Neuronal stem cell (in vitro differentiated cells): ENCODE measurements around the gene PLXND1.
A peak's percentile ranks its signal among the peaks of the same experiment; 100 is the strongest.

Experiments used
- DNase-seq: peaks from one replicate; pipeline ENCODE4 v3.0.0-alpha.2; 2013; ENCODE audit warnings: low spot score
- H2AFZ ChIP-seq: one replicate; pipeline ENCODE4 v1.6.1; 2013; ENCODE audit warnings: mild to moderate bottlenecking, low read length, inconsistent platforms
- H2AK5ac ChIP-seq: 2 replicates; pipeline ENCODE4 v1.6.1; 2013; ENCODE audit warnings: low read depth, mild to moderate bottlenecking, inconsistent platforms, low read length, moderate library complexity, mixed read lengths
- H2BK120ac ChIP-seq: 2 replicates; pipeline ENCODE4 v1.6.1; 2013; ENCODE audit warnings: low read depth, mild to moderate bottlenecking, inconsistent platforms, low read length, moderate library complexity, mixed read lengths
- H2BK12ac ChIP-seq: one replicate; pipeline ENCODE4 v1.6.1; 2013; ENCODE audit warnings: low read length, inconsistent platforms
- H2BK15ac ChIP-seq: 2 replicates; pipeline ENCODE4 v1.6.1; 2013; ENCODE audit warnings: mild to moderate bottlenecking, low read length, inconsistent platforms, mixed read lengths
- H2BK5ac ChIP-seq: one replicate; pipeline ENCODE4 v1.6.1; 2013; ENCODE audit warnings: inconsistent platforms, mild to moderate bottlenecking, low read length, moderate library complexity
- H3K14ac ChIP-seq: one replicate; pipeline ENCODE4 v1.6.1; 2013; ENCODE audit warnings: low read length, inconsistent platforms
- H3K18ac ChIP-seq: 2 replicates; pipeline ENCODE4 v1.6.1; 2013; ENCODE audit warnings: low read length, inconsistent platforms
- H3K23ac ChIP-seq: 2 replicates; pipeline ENCODE4 v1.6.1; 2013; ENCODE audit warnings: low read depth, mild to moderate bottlenecking, mixed read lengths, low read length, inconsistent platforms; ENCODE audit not compliant: poor library complexity
- H3K27ac ChIP-seq: replicated peaks from 3 replicates; pipeline ENCODE4 v1.5.1; 2013; ENCODE audit warnings: low read length, inconsistent platforms
- H3K27me3 ChIP-seq, 3 experiments: 2 replicates each; pipeline ENCODE4 v1.6.1; 2013; ENCODE audit warnings: low read length in 3 of 3, mild to moderate bottlenecking in 2 of 3, inconsistent platforms in 1 of 3, low read depth in 1 of 3, mixed read lengths in 1 of 3, moderate library complexity in 1 of 3; ENCODE audit not compliant: control insufficient read depth in 3 of 3, insufficient read depth in 3 of 3
- H3K36me3 ChIP-seq, 2 donors: replicated peaks in 1 of 2; 2 replicates each; pipeline ENCODE4 v1.6.1; 2013; ENCODE audit warnings: low read length in 2 of 2; ENCODE audit not compliant: control insufficient read depth in 2 of 2, insufficient read depth in 2 of 2
- H3K4ac ChIP-seq: 2 replicates; pipeline ENCODE4 v1.6.1; 2013; ENCODE audit warnings: inconsistent platforms, mild to moderate bottlenecking, low read length, moderate library complexity
- H3K4me1 ChIP-seq, 2 donors: 1 replicate in 1 of 2; 2 replicates in 1 of 2; pipeline ENCODE4 v1.6.1; 2013; ENCODE audit warnings: low read length in 2 of 2, low read depth in 1 of 2; ENCODE audit not compliant: control insufficient read depth in 2 of 2, insufficient read depth in 1 of 2
- H3K4me2 ChIP-seq: one replicate; pipeline ENCODE4 v1.6.1; 2013; ENCODE audit warnings: mild to moderate bottlenecking, low read length, inconsistent platforms; ENCODE audit not compliant: insufficient read depth, poor library complexity, severe bottlenecking
- H3K4me3 ChIP-seq, 2 donors: 2 replicates each; pipeline ENCODE4 v1.5.1; 2013; ENCODE audit warnings: low read length in 2 of 2, mild to moderate bottlenecking in 2 of 2, inconsistent platforms in 1 of 2, moderate library complexity in 1 of 2
- H3K79me1 ChIP-seq: one replicate; pipeline ENCODE4 v1.6.1; 2013; ENCODE audit warnings: low read depth, mild to moderate bottlenecking, inconsistent platforms, low read length, moderate library complexity
- H3K9ac ChIP-seq: one replicate; pipeline ENCODE4 v1.6.1; 2013; ENCODE audit warnings: mild to moderate bottlenecking, low read depth, low read length, inconsistent platforms; ENCODE audit not compliant: poor library complexity
- H3K9me3 ChIP-seq, 2 donors: replicated peaks in 1 of 2; 2 replicates each; pipeline versions ENCODE3 to v1.6.1; 2013; ENCODE audit warnings: low read length in 2 of 2, mild to moderate bottlenecking in 2 of 2, inconsistent platforms in 1 of 2, low read depth in 1 of 2, mixed read lengths in 1 of 2, moderate library complexity in 1 of 2; ENCODE audit not compliant: control insufficient read depth in 2 of 2, insufficient read depth in 1 of 2
- H4K8ac ChIP-seq: one replicate; pipeline ENCODE4 v1.6.1; 2013; ENCODE audit warnings: low read depth, mild to moderate bottlenecking, inconsistent platforms, low read length, moderate library complexity
- H4K91ac ChIP-seq: one replicate; pipeline ENCODE4 v1.6.1; 2013; ENCODE audit warnings: low read length, low read depth, mild to moderate bottlenecking, inconsistent platforms; ENCODE audit not compliant: poor library complexity
- WGBS, 2 donors: extraction: QIAGEN DNeasy Blood & Tissue Kit; methylation state at CpG; one replicate each; pipeline ENCODE4 v1.1.7; 2013; ENCODE audit warnings: missing lambda C conversion rate in 2 of 2, mixed read lengths in 1 of 2; ENCODE audit not compliant: insufficient read length in 2 of 2, insufficient replicate concordance in 1 of 2; ENCODE audit errors: extremely low coverage in 2 of 2; 5-methylcytosine and 5-hydroxymethylcytosine counted together

Gene PLXND1

GRCh38 chr3:129599607-129600006, 6.9 kb downstream of the PLXND1 start:
- Histone ChIP-seq H3K4ac (no peak overlapping the region), H3K9ac (peak overlapping the region; percentile 51), H2AFZ (no peak overlapping the region), H4K8ac (no peak overlapping the region), H3K9me3 (peaks cover 0 to 2% of the 10 kb centered on the region in 2 donors), H2BK120ac (peak overlapping the region; percentile 0), H3K14ac (no peak overlapping the region), H4K91ac (no peak overlapping the region), H2AK5ac (peak overlapping the region; percentile 73), H3K36me3 (no peaks in the 10 kb centered on the region), H2BK15ac (no peak overlapping the region), H3K23ac (no peak overlapping the region), H3K27me3 (peaks cover 0 to 5% (median under 1%) of the 10 kb centered on the region in 3 experiments), H3K79me1 (peaks cover 4% of the 10 kb centered on the region), H3K18ac (peak overlapping the region; percentile 69), H2BK12ac (no peak overlapping the region), H3K4me1 (peaks cover 51 to 58% of the 10 kb centered on the region in 2 donors), H3K4me2 (no peak overlapping the region), H3K27ac (peak overlapping the region; percentile 13), H3K4me3 (no peak overlapping the region), H2BK5ac (no peak overlapping the region)
- WGBS, 2 donors, result no CpG with 5 or more reads among the region's 5 CpGs
- no peak for DNase-seq

GRCh38 chr3:129599073-129599472, 7.4 kb downstream of the PLXND1 start:
- H3K79me1 ChIP-seq, result peaks cover 3% of the 10 kb centered on the region
- no peaks in the 10 kb centered on the region for H3K36me3 ChIP-seq
- H3K9ac ChIP-seq, result no peak overlapping the region
- no peak overlapping the region for H2AFZ ChIP-seq
- no peak for DNase-seq
- H3K4me1 ChIP-seq, result peaks cover 51 to 61% of the 10 kb centered on the region in 2 donors
- no CpG with 5 or more reads among the region's 19 CpGs for WGBS, 2 donors
- H4K8ac ChIP-seq, result no peak overlapping the region
- H2BK120ac ChIP-seq, result no peak overlapping the region
- no peak overlapping the region for H4K91ac ChIP-seq
- H2BK5ac ChIP-seq, result no peak overlapping the region
- no peak overlapping the region for H2BK12ac ChIP-seq
- peaks cover 0 to under 1% (median 0%) of the 10 kb centered on the region in 3 experiments for H3K27me3 ChIP-seq
- no peak overlapping the region for H3K4me2 ChIP-seq
- H3K14ac ChIP-seq, result no peak overlapping the region
- H3K27ac ChIP-seq, result no peak overlapping the region
- H3K23ac ChIP-seq, result no peak overlapping the region
- H2BK15ac ChIP-seq, result no peak overlapping the region
- peak overlapping the region; percentile 73 for H2AK5ac ChIP-seq
- no peak overlapping the region for H3K4ac ChIP-seq
- peak overlapping the region; percentile 69 for H3K18ac ChIP-seq
- H3K4me3 ChIP-seq, result no peak overlapping the region
- no peaks in the 10 kb centered on the region for H3K9me3 ChIP-seq

GRCh38 chr3:129598484-129598883, 8.0 kb downstream of the PLXND1 start:
- no peak overlapping the region for H3K4me2 ChIP-seq
- no peak overlapping the region for H3K23ac ChIP-seq
- H2AFZ ChIP-seq, result no peak overlapping the region
- H3K9me3 ChIP-seq, result no peaks in the 10 kb centered on the region
- no peak overlapping the region for H2BK5ac ChIP-seq
- no peak overlapping the region for H3K18ac ChIP-seq
- DNase-seq, result no peak
- H2BK120ac ChIP-seq, result no peak overlapping the region
- no peak overlapping the region for H4K8ac ChIP-seq
- H3K79me1 ChIP-seq, result peaks cover 2% of the 10 kb centered on the region
- H3K4ac ChIP-seq, result no peak overlapping the region
- H2BK15ac ChIP-seq, result no peak overlapping the region
- no peak overlapping the region for H3K14ac ChIP-seq
- no peak overlapping the region for H3K27ac ChIP-seq
- no peaks in the 10 kb centered on the region for H3K36me3 ChIP-seq
- H4K91ac ChIP-seq, result no peak overlapping the region
- H3K4me3 ChIP-seq, result no peak overlapping the region
- WGBS, 2 donors, result no CpG with 5 or more reads among the region's 11 CpGs
- H2AK5ac ChIP-seq, result no peak overlapping the region
- H3K27me3 ChIP-seq, result no peaks in the 10 kb centered on the region
- H2BK12ac ChIP-seq, result no peak overlapping the region
- H3K4me1 ChIP-seq, result peaks cover 51 to 62% of the 10 kb centered on the region in 2 donors
- H3K9ac ChIP-seq, result no peak overlapping the region

GRCh38 chr3:129598000-129598381, 8.5 kb downstream of the PLXND1 start:
- H3K4me1 ChIP-seq, result peaks cover 51 to 62% of the 10 kb centered on the region in 2 donors
- H3K9me3 ChIP-seq, result no peaks in the 10 kb centered on the region
- peak overlapping the region; percentile 85 for H2AK5ac ChIP-seq
- H2BK5ac ChIP-seq, result no peak overlapping the region
- no peak overlapping the region for H3K23ac ChIP-seq
- H2BK15ac ChIP-seq, result peak overlapping the region; percentile 70
- H4K91ac ChIP-seq, result no peak overlapping the region
- H3K14ac ChIP-seq, result no peak overlapping the region
- no peak overlapping the region for H2BK120ac ChIP-seq
- H4K8ac ChIP-seq, result no peak overlapping the region
- no peaks in the 10 kb centered on the region for H3K36me3 ChIP-seq
- H3K4me3 ChIP-seq, result no peak overlapping the region
- H3K9ac ChIP-seq, result no peak overlapping the region
- H3K79me1 ChIP-seq, result no peaks in the 10 kb centered on the region
- H2AFZ ChIP-seq, result peak overlapping the region; percentile 88
- no CpG with 5 or more reads among the region's 5 CpGs for WGBS, 2 donors
- no peak overlapping the region for H2BK12ac ChIP-seq
- peak overlapping the region; percentile 17 for H3K27ac ChIP-seq
- H3K4me2 ChIP-seq, result no peak overlapping the region
- H3K18ac ChIP-seq, result peak overlapping the region; percentile 2
- DNase-seq, result no peak
- no peak overlapping the region for H3K4ac ChIP-seq
- no peaks in the 10 kb centered on the region for H3K27me3 ChIP-seq
